Ovary (tissue), 3 donors: ENCODE data around the gene IMPA2.

Source experiments
- CTCF ChIP-seq, 3 donors: fragments of 450-650 bp in 2 of 3; fragments of 200-600 bp in 1 of 3; IDR thresholded peaks; one replicate each; pipeline versions ENCODE4 v1.5.1 to v1.8.0; 2016 to 2022; ENCODE audit warnings: antibody characterized with exemption in 3 of 3, mild to moderate bottlenecking in 1 of 3
- EP300 ChIP-seq: sonication (generic); formaldehyde crosslinking; IDR thresholded peaks from one replicate; pipeline ENCODE4 v1.6.1; 2017; ENCODE audit warnings: antibody characterized with exemption
- POLR2A ChIP-seq: fragments of 450-650 bp; IDR thresholded peaks from one replicate; pipeline ENCODE4 v1.6.1; 2017; ENCODE audit warnings: antibody characterized with exemption, mild to moderate bottlenecking, moderate library complexity
- donor health status: DM: no; HTN: no; CAD: no.

- TF ChIP-seq POLR2A, result no peak
- TF ChIP-seq CTCF (IDR thresholded peaks at IDR 0.05), result no peak
- no peak for TF ChIP-seq EP300
These were observed 34.6 kb upstream of the IMPA2 start for GRCh38 chr18:11946756-11947155.
